PC-9 (cell line): Measurements from ENCODE around the gene GSN. TPM values are rescaled to one million over a fixed set of nuclear protein-coding genes. Genes with fewer than 3 reads are reported as not detected.

ENCODE experiments used
- BruUV-seq: library from RNA; stranded (reverse); fragments of 400-500 nt; replicated peaks from 2 replicates; lab custom pipeline; 2021; lab: Mats Ljungman, UMichigan
- CTCF ChIA-PET: fragments of 300-600 bp; sonication (Branson Sonifier 250); formaldehyde crosslinking; loops from one replicate; lab custom pipeline; 2022; ENCODE audit warnings: antibody characterized with exemption; lab: Charles Lee
- POLR2A ChIA-PET: fragments of 300-600 bp; sonication (Branson Sonifier 250); formaldehyde crosslinking; loops from one replicate; lab custom pipeline; 2022; ENCODE audit warnings: antibody characterized with exemption; ENCODE audit not compliant: unreplicated experiment; lab: Charles Lee
- DNase-seq, 2 experiments: peaks; one replicate each; pipeline versions ENCODE4 v3.0.0 to v3.0.0-alpha.2; 2015 to 2022; ENCODE audit warnings: mixed read lengths in 1 of 2
- H2AFZ ChIP-seq: fragments of 200-600 bp; sonication (generic); 2 replicates; pipeline ENCODE4 v1.8.1; 2017; ENCODE audit warnings: antibody characterized with exemption
- H3F3A ChIP-seq: fragments of 200-600 bp; sonication (generic); 2 replicates; pipeline ENCODE4 v1.8.1; 2017; ENCODE audit warnings: antibody characterized with exemption, mild to moderate bottlenecking, low read depth; ENCODE audit not compliant: insufficient read depth
- H3K27ac ChIP-seq: fragments of 200-600 bp; sonication (generic); 2 replicates; pipeline ENCODE4 v1.6.1; 2016; ENCODE audit warnings: mixed run types
- H3K27me3 ChIP-seq: fragments of 200-600 bp; sonication (generic); 2 replicates; pipeline ENCODE4 v1.6.1; 2016; ENCODE audit warnings: low read depth, mixed run types; ENCODE audit not compliant: insufficient read depth
- H3K36me3 ChIP-seq: fragments of 200-600 bp; sonication (generic); 2 replicates; pipeline ENCODE4 v1.6.1; 2016; ENCODE audit warnings: low read depth, mixed run types
- H3K4me1 ChIP-seq: fragments of 200-600 bp; sonication (generic); replicated peaks from 2 replicates; pipeline ENCODE4 v1.6.1; 2016; ENCODE audit warnings: mixed run types; ENCODE audit not compliant: insufficient read depth
- H3K4me2 ChIP-seq: fragments of 200-600 bp; sonication (generic); 2 replicates; pipeline ENCODE4 v1.6.1; 2017; ENCODE audit warnings: mixed run types
- H3K4me3 ChIP-seq: fragments of 200-600 bp; sonication (generic); 2 replicates; pipeline ENCODE4 v1.6.1; 2016; ENCODE audit warnings: mixed run types
- H3K79me2 ChIP-seq: fragments of 200-600 bp; sonication (generic); 2 replicates; pipeline ENCODE4 v1.6.1; 2017; ENCODE audit warnings: low read depth, mixed run types
- H3K9me2 ChIP-seq: fragments of 200-600 bp; sonication (generic); 2 replicates; pipeline ENCODE4 v1.8.1; 2017; ENCODE audit warnings: mild to moderate bottlenecking; ENCODE audit not compliant: insufficient read depth
- H3K9me3 ChIP-seq: fragments of 200-600 bp; sonication (generic); 2 replicates; pipeline ENCODE4 v1.8.1; 2016; ENCODE audit warnings: low read depth; ENCODE audit not compliant: insufficient read depth
- H4K20me1 ChIP-seq: fragments of 200-600 bp; sonication (generic); 2 replicates; pipeline ENCODE4 v1.8.1; 2017; ENCODE audit not compliant: insufficient read depth
- EZH2 ChIP-seq: fragments of 200-600 bp; sonication (generic); IDR thresholded peaks from 2 replicates; pipeline ENCODE4 v1.8.0; 2017; ENCODE audit warnings: antibody characterized with exemption, low read depth
- intact Hi-C: fragments of 100-400 bp; cut with micrococcal nuclease; formaldehyde crosslinking; loops from one replicate; pipeline ENCODE4 v1.10.0; 2022; ENCODE audit not compliant: unreplicated experiment
- total RNA-seq: library from RNA; stranded (reverse); gene quantifications from 2 replicates; pipeline ENCODE4 v1.2.3, GENCODE V29; 2021
- TF ChIP-seq, protein P1 (sequence below): fragments of 200-600 bp; sonication (generic); conservative IDR thresholded peaks from 2 replicates; pipeline ENCODE4 v1.6.1; 2017; ENCODE audit warnings: mixed run types, antibody characterized with exemption, mild to moderate bottlenecking, moderate library complexity

GSN gene
- total RNA-seq, 1 experiment from 2014 or later, result 135 TPM

- Histone ChIP-seq H3K36me3 (no peaks in the 10 kb centered on the region), H3K79me2 (no peaks in the 10 kb centered on the region), H3K4me2 (no peak overlapping the region), H2AFZ (no peak overlapping the region), H4K20me1 (no peaks in the 10 kb centered on the region), H3K9me3 (no peaks in the 10 kb centered on the region), H3K4me1 (peaks cover 20% of the 10 kb centered on the region), H3K9me2 (no peaks in the 10 kb centered on the region), H3K27me3 (no peaks in the 10 kb centered on the region), H3F3A (0 out of 2 replicates have a peak, but pooled peaks cover 9% of the 10 kb centered on the region), H3K27ac (no peak overlapping the region), H3K4me3 (no peak overlapping the region)
- ChIA-PET CTCF (no interaction called here), POLR2A (no interaction called here)
- intact Hi-C loops, result no loop called here
- TF ChIP-seq, protein P1, sequence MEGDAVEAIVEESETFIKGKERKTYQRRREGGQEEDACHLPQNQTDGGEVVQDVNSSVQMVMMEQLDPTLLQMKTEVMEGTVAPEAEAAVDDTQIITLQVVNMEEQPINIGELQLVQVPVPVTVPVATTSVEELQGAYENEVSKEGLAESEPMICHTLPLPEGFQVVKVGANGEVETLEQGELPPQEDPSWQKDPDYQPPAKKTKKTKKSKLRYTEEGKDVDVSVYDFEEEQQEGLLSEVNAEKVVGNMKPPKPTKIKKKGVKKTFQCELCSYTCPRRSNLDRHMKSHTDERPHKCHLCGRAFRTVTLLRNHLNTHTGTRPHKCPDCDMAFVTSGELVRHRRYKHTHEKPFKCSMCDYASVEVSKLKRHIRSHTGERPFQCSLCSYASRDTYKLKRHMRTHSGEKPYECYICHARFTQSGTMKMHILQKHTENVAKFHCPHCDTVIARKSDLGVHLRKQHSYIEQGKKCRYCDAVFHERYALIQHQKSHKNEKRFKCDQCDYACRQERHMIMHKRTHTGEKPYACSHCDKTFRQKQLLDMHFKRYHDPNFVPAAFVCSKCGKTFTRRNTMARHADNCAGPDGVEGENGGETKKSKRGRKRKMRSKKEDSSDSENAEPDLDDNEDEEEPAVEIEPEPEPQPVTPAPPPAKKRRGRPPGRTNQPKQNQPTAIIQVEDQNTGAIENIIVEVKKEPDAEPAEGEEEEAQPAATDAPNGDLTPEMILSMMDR, result peak; percentile 47; the same call in 1 of the 2 replicates
- no peak for TF ChIP-seq EZH2
- no TSS peak for BruUV-seq
- DNase-seq, result no peak
These were observed 64.2 kb downstream of the GSN start for GRCh38 chr9:121331992-121332685.

DNA sequence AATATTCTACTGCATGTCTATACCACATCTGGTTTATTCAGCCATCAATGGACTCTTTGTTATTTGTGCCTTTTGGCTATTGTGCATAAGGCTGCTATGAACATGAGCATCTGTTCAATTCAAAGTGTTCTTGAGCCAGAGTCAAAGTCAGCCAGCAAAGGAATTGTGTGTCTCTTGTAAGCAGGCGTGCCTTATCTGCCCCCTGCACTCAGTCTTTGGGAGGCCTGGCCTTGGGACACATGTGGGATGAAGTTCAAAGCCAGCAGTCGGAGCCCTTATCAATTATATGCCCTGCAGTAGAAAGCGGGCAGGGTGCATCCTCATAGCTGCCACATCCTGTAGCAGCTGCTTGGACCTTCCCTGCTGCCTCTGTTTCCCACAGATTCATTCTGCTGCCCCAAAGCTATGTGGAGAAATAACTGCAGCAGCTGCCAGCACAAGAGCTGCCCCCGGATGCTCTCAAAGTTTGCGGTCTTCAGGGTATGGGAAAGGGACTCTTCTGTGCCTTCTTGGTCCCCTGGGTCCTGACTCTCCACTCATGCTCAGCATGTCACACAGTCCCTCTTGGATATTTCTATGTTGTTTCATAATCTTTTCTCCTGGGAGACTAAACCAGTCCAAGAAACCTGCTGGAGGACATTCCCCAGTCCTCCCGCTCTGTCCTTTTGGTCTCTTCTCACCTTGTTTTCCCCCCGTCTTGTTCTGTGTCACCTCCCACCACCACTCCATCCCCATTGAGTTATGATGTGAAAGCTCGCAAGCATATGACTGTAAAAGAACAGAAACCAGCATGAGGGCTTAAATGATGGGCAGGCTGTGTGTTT lies 66.2 kb downstream of the GSN start:
- DNase-seq, result peak in 1 of 2 experiments; percentile 59
- Histone ChIP-seq H3K4me3 (no peak overlapping the region), H3K9me2 (no peaks in the 10 kb centered on the region), H3K27me3 (no peaks in the 10 kb centered on the region), H2AFZ (no peak overlapping the region), H4K20me1 (no peaks in the 10 kb centered on the region), H3K9me3 (no peaks in the 10 kb centered on the region), H3K79me2 (no peaks in the 10 kb centered on the region), H3F3A (0 out of 2 replicates have a peak, but pooled peaks cover 9% of the 10 kb centered on the region), H3K4me2 (peak overlapping the region; percentile 11; the same call in 1 of the 2 replicates), H3K4me1 (peaks cover 20% of the 10 kb centered on the region), H3K36me3 (no peaks in the 10 kb centered on the region), H3K27ac (no peak overlapping the region)
- POLR2A ChIA-PET, result no interaction called here
- no TSS peak for BruUV-seq
- CTCF ChIA-PET, result no interaction called here
- TF ChIP-seq EZH2, result no peak
- TF ChIP-seq, protein P1, result no peak
- intact Hi-C loops, result no loop called here

DNA sequence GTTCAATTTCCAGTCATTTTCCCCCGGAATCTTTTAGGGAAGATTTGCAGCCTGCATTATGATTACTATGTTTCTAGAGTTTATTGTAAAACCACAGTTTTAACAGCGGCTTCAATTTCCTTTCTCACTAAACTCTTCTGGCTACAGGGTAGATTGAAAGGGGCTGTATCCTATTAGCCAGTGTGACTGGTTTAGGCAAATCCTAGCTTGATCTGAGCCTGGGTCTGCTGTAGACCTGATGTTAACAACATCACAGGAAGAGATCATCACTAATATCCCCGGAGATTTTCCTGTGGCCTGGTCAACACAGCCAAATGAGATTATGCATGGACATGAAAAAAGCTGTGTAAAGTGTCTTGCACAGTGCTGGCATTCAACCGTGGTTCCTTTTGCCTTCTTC lies 68.7 kb downstream of the GSN start:
- no peak overlapping the region for H3K4me2 ChIP-seq
- peaks cover 13% of the 10 kb centered on the region; the same call in 1 of the 2 replicates for H3F3A ChIP-seq
- peaks cover 36% of the 10 kb centered on the region for H3K4me1 ChIP-seq
- no peak for DNase-seq
- H4K20me1 ChIP-seq, result no peaks in the 10 kb centered on the region
- H3K27me3 ChIP-seq, result no peaks in the 10 kb centered on the region
- TF ChIP-seq EZH2, result no peak
- TF ChIP-seq, protein P1, result no peak
- no TSS peak for BruUV-seq
- no peaks in the 10 kb centered on the region for H3K9me3 ChIP-seq
- POLR2A ChIA-PET, result no interaction called here
- no peaks in the 10 kb centered on the region for H3K36me3 ChIP-seq
- no peaks in the 10 kb centered on the region for H3K79me2 ChIP-seq
- H3K27ac ChIP-seq, result no peak overlapping the region
- CTCF ChIA-PET, result no interaction called here
- no peak overlapping the region for H2AFZ ChIP-seq
- no peak overlapping the region for H3K4me3 ChIP-seq
- no peaks in the 10 kb centered on the region for H3K9me2 ChIP-seq
- intact Hi-C loops, result loop anchor here (5.0 kb wide), 1 partner anchor 36 kb away; the partner anchor contains the start of gene STOM
